Neural cell (in vitro differentiated cells): ENCODE data around the gene ARL5A.

Experiments
- CTCF ChIP-seq: fragments of 450-650 bp; IDR thresholded peaks from 2 replicates; pipeline ENCODE4 v1.5.1; 2014; ENCODE audit warnings: antibody characterized with exemption, mild to moderate bottlenecking, moderate library complexity; ENCODE audit not compliant: poor library complexity, severe bottlenecking
- EP300 ChIP-seq: fragments of 450-650 bp; conservative IDR thresholded peaks from 2 replicates; pipeline ENCODE4 v1.6.1; 2014; ENCODE audit warnings: antibody characterized with exemption, mild to moderate bottlenecking, moderate library complexity; ENCODE audit not compliant: poor library complexity, severe bottlenecking
- EZH2 ChIP-seq: fragments of 200-600, 300-800 bp; shearing (Covaris generic), sonication (generic); IDR thresholded peaks from 2 replicates; pipeline ENCODE4 v1.6.1; 2014; ENCODE audit warnings: antibody characterized with exemption, low read length, borderline replicate concordance, mild to moderate bottlenecking; ENCODE audit not compliant: insufficient read depth, poor library complexity, severe bottlenecking
- MXI1 ChIP-seq: fragments of 450-650 bp; conservative IDR thresholded peaks from 2 replicates; pipeline ENCODE4 v1.6.1; 2014; ENCODE audit warnings: antibody characterized with exemption, mild to moderate bottlenecking; ENCODE audit not compliant: poor library complexity, severe bottlenecking
- POLR2AphosphoS5 ChIP-seq: IDR thresholded peaks from 2 replicates; pipeline ENCODE4 v1.6.1; 2012
- RAD21 ChIP-seq: fragments of 450-650 bp; conservative IDR thresholded peaks from 2 replicates; pipeline ENCODE4 v1.6.1; 2014; ENCODE audit warnings: antibody characterized with exemption, mild to moderate bottlenecking, moderate library complexity
- REST ChIP-seq: IDR thresholded peaks from 2 replicates; pipeline ENCODE4 v1.6.1; 2012; ENCODE audit warnings: borderline replicate concordance
- SMC3 ChIP-seq: fragments of 450-650 bp; conservative IDR thresholded peaks from 2 replicates; pipeline ENCODE4 v1.6.1; 2014; ENCODE audit warnings: antibody characterized with exemption, mild to moderate bottlenecking, moderate library complexity; ENCODE audit not compliant: poor library complexity

DNA sequence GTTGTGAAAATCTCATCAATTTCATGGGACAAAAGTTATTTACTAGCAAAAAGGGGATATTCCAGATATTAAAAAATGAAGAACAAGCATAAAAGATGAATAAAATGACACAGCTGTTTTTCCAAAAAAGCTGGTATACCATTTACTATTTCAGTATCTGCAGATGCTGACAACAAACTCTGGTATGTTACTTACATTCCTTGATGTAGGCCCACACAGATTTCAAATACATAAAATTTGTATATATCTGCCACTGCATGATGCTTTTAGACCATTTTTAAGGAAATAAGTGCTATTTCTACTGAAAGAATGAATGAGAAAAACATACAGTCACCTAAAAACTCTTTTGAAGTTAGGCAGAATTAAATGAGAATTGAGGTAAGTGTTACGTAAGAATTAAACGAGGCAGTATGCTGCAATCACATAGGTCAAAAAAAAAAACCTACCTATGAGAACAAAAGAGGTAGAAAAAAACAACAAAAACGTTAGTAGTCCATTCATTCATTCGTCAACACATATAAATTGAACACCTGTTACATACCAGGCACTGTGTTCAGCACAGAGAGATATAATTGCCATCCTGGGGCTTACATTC is 32.5 kb downstream of the ARL5A start:
- TF ChIP-seq CTCF: no peak
- TF ChIP-seq POLR2AphosphoS5: no peak
- no peak for TF ChIP-seq MXI1
- TF ChIP-seq SMC3: no peak
- no peak for TF ChIP-seq RAD21
- TF ChIP-seq EZH2: no peak
- no peak for TF ChIP-seq EP300
- TF ChIP-seq REST: no peak
